DMS79 (cell line): ENCODE measurements around the gene PTPRG.

Experiments used
- DNase-seq: peaks from one replicate; lab custom pipeline; 2025; lab: John Stamatoyannopoulos, UW

Gene PTPRG

GRCh38 chr3:62057339-62058047 is 496.1 kb downstream of the PTPRG start:
- DNase-seq: no peak

DNA sequence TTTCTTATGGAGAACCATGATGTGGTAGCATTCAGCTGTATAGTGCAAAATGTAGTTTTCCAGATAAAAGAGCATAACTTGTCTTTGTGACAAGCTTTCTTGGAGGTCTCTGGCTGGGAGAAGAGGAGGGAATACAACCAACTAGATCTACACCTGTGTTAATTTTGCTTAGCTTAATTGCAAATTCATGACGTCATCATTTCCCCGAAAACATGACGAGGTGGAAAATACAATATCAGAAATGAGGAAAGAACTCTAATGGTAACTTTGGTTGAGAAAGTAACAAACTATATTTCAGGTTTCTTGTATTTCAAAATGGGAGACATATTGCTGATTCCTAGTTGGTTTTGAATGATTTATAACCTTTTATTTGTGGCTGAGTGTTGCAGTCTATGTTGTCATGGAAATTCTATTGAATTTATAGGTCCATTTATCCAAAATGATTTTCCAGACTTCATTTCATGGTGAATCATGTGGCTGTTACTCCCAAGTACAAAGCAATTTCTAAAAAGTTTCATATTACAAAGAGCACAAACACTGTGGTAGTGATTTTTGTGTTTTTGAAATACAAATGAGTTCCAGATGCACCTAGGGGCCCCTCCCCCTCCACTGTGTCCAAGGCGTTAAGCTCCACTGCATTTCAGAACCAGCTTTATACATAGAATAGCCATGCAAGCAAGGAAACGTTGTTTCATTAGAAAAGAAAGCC is 504.8 kb downstream of the PTPRG start:
- DNase-seq: no peak

- DNase-seq: no peak
Observed at GRCh38 chr3:62068337-62068736, 507.0 kb downstream of the PTPRG start.

DNA sequence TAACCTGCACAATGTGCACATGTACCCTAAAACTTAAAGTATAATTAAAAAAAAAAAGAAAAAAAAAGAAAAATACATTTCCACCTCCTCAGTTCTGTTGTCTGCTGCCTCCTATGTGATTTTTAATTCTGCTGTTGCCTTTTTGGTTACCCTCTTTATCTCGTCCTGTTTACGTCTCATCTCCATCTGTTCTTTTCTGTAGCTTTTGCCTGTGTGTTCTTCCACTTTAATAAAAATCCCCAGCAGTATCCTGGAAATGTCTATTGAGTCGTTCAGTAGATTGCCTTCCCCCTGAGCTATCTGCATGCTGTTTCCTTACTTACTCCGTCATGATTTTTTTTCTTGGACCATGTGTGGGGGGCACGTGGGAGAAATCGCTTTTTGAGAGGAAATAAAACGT is 509.5 kb downstream of the PTPRG start:
- DNase-seq: no peak

- no peak for DNase-seq
Observed at GRCh38 chr3:62073038-62073437, 511.7 kb downstream of the PTPRG start.

GRCh38 chr3:62084558-62084957 is 523.2 kb downstream of the PTPRG start:
- no peak for DNase-seq

GRCh38 chr3:62088472-62089104 is 527.2 kb downstream of the PTPRG start:
- no peak for DNase-seq

DNA sequence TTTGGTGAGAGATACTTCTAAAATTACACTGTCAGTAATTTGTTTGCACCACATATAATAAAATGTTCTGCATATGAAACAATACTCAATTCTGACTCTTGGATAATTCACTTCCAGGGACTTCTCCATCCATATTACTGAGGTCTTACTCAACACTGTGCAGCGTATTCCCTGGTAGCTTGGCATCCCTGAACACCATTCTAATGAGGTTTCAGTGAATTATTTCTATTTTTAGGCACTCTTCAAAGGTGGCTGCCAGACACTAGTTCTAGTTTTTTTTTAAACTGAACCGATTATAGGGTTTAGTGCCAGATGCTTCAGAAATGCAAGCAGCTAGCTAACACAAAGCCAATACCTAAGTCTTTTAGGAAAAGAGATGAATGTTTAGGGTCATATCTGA is 528.7 kb downstream of the PTPRG start:
- no peak for DNase-seq

DNA sequence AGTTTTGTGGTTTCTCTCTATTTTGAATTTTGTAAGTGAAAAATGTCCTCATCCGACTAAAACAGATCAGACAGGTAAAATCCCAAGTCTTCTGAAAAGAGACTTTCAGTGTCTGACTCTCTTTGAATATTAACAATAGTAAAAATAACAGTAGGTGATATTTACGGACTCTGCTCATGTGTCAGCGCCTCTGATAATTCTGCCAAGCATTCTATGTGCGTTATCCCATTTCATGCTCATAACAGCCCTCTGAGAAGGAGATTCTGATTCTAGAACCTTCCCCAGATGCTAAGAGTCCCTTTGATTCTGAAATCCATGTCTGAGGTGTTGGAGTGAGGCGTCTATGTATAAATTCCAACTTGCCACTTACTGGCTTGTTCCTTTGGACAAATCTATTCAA is 529.1 kb downstream of the PTPRG start:
- DNase-seq: no peak

DNA sequence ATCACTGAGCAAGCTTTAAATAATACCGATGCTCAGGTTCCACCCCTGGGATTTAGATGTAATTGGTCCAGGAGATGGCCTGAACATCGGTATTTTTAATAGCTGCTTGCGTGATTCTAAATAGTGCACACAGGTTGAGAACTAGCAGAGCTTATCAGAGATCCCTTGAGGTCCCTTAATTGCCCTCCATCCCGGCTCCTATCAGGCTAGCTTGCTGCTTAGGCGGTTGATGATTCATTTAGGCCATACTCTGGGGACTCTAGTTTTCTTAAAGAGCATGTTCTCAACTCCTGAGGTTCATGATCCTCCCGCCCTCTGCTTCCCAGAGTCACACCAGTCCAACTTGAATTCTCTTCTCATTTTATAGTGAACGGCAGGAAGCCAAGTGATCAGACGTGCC is 531.7 kb downstream of the PTPRG start:
- no peak for DNase-seq

- no peak for DNase-seq
Observed at GRCh38 chr3:62094461-62094860, 533.1 kb downstream of the PTPRG start.

- DNase-seq: no peak
Observed at GRCh38 chr3:62095080-62095479, 533.7 kb downstream of the PTPRG start.

- no peak for DNase-seq
Observed at GRCh38 chr3:62095756-62096155, 534.4 kb downstream of the PTPRG start.

DNA sequence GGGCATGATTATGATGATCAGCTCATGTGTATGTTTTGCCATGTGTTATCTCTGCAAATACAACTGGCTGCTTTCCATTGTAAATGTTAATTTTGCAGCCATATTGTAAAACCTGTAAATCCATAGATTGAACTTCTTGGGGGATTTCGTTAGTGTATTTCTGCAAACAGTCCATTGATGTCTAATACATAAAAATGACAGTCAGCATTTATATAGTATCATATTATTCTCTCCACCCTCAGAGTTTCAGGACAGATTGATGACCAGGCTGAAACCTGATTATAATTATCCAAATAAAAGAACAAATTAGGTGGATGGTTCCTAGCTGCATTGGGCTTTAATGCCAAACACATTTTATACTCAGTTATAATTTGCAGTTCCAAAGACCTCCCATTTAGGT is 535.1 kb downstream of the PTPRG start:
- DNase-seq: no peak

DNA sequence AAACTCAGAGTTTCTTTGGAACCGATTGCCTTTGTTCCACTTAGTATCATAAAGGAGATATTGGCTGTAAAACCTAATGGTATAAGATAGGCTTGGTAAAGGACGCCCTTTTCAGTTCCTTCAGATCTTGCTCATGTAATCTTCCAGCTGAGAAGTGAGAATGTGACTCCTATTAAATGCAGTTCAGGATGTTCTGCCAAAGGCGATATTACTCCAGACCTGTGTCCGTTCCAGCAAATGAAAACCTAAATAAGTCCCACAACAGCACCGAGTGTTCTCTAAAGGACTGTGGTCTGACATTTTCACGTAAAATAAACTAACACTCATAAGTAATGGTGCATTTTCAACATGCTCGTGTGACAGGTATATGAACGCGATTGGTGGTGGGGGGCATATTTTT is 535.8 kb downstream of the PTPRG start:
- DNase-seq: no peak

DNA sequence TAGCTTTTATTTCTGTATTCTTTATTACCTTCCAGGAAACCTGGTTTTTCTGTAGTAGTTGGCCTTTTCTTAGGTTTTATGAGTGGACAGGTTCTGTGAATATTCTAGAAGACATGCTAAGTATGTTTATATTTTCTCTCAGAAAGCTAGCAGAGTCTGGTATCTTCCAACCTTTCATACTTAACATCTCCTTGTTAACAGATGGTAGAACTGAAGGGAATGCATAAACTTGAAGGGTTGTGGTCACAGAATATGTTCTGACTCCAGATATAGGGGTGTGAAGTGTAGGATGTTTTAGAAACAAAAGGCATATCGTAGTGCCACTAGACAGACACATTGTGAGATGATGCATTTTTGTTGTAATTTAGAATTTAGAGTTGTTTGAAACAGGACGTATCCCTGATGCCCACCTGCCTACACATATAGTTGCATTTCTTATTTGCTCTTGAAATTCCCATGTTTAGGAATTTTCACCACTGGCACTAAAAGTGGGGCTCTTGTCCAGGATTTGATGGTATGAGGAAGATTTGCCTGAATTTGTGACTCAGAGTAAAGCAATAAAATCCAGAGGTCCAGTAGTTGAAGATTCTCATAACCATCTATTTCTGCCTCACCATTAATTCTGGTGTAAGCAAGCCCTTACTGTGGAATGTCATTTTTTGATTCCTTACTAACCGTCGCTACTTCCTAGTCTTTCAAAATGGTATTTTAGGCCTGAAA is 537.4 kb downstream of the PTPRG start:
- DNase-seq: no peak

DNA sequence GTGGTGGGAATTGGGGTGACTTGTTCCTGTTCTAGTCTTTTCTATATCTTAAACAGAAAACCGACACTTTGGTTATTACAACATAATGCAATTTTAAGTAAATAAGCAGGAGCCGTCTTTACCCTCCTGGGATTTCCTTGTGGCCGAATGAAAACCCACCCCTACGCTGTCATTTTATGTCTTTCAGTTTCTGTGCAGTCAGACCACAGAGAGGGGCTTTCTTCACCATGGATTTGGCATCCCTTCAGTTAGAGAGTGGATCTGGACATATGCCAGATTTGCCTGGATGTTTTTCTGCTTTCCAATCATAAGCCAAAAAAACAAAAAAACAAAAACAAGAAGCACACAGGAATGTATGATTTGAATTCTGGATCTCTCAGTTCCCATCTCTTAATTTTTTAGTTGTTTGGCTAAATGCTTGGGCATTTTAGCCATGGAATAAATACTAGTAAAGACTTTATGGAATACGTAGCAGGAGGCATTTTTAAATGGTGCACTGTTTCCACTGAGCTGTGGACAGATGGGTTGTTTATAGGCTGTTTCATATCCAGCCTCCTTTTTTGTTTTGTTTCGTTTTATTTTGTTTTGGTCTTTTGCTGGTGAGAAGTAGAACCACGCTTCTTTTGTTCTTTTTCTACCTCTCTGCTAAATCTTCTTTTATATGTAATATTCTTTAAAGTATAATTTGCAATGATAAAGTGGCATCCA is 539.1 kb downstream of the PTPRG start:
- DNase-seq: no peak

DNA sequence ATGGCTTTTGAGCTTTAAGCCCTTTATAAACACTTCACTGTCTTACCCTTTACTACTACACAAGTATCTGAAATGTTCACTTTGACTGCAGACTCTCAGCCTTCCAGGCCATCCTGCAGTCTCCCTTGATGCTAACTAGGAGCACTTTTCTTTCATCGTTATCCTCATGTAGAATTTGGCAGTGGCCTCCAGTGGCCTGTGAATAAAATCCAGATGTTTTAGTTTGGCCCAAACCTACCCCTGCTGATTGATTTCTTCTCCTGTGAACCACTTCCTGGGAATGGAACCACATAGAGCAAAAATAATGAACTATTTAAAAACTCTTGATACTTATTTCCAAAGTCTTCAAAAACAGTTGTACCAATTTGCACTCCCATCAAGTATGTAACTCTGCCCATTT is 540.1 kb downstream of the PTPRG start:
- DNase-seq: no peak

DNA sequence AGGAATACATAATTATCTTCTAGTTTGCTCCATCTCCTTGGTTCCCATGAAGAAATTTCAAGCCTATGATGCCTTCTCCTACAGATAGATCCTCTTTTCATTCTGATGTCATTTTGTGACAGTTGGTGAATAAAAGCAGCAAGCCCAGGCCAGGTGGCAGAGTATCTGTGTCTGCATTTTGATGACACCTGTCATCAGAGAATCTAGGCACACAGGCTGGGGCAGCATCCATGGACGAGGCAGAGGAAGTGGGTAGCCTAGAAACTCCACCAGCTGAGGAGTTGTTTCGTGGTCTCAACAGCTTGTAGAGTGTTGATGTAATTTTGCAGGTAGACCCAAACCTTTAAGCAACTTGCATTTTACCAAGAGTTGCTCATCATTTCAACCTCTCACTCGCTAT is 542.2 kb downstream of the PTPRG start:
- DNase-seq: no peak

GRCh38 chr3:62109534-62109933 is 548.2 kb downstream of the PTPRG start:
- DNase-seq: no peak

GRCh38 chr3:62110443-62111225 is 549.3 kb downstream of the PTPRG start:
- no peak for DNase-seq
